BE2C (cell line): ENCODE data around the gene EIF2S3. TPM values are rescaled to one million over a fixed set of nuclear protein-coding genes. Genes with fewer than 3 reads are reported as not detected.

ENCODE experiments used
- DNase-seq: peaks from one replicate; pipeline ENCODE4 v3.0.0-alpha.2; 2020
- H3K27me3 ChIP-seq: fragments of 250-450 bp; sonication (Bioruptor Pico); 2 replicates; pipeline ENCODE4 v1.5.1; 2020; ENCODE audit warnings: mild to moderate bottlenecking
- H3K36me3 ChIP-seq: fragments of 250-450 bp; sonication (Bioruptor Pico); 2 replicates; pipeline ENCODE4 v1.5.1; 2020; ENCODE audit warnings: mild to moderate bottlenecking
- H3K4me1 ChIP-seq: fragments of 250-450 bp; sonication (Bioruptor Pico); 2 replicates; pipeline ENCODE4 v1.5.1; 2020
- H3K4me3 ChIP-seq: 2 replicates; pipeline ENCODE4 v1.5.1; 2011; ENCODE audit warnings: low read depth, low read length
- H3K9me3 ChIP-seq: fragments of 250-450 bp; sonication (Bioruptor Pico); 2 replicates; pipeline ENCODE4 v1.5.1; 2020
- CTCF ChIP-seq: IDR thresholded peaks from 2 replicates; pipeline ENCODE4 v1.5.1; 2012; ENCODE audit warnings: mild to moderate bottlenecking, low read depth, low read length
- polyA plus RNA-seq: library from polyadenylated mRNA; unstranded; fragments of >200 nt; gene quantifications from one replicate; pipeline ENCODE4 v1.2.1, GENCODE V29; 2012; ENCODE audit warnings: low read depth, missing spikeins; ENCODE audit not compliant: insufficient read length, insufficient read depth

EIF2S3 gene
- polyA plus RNA-seq: 121 TPM

DNA sequence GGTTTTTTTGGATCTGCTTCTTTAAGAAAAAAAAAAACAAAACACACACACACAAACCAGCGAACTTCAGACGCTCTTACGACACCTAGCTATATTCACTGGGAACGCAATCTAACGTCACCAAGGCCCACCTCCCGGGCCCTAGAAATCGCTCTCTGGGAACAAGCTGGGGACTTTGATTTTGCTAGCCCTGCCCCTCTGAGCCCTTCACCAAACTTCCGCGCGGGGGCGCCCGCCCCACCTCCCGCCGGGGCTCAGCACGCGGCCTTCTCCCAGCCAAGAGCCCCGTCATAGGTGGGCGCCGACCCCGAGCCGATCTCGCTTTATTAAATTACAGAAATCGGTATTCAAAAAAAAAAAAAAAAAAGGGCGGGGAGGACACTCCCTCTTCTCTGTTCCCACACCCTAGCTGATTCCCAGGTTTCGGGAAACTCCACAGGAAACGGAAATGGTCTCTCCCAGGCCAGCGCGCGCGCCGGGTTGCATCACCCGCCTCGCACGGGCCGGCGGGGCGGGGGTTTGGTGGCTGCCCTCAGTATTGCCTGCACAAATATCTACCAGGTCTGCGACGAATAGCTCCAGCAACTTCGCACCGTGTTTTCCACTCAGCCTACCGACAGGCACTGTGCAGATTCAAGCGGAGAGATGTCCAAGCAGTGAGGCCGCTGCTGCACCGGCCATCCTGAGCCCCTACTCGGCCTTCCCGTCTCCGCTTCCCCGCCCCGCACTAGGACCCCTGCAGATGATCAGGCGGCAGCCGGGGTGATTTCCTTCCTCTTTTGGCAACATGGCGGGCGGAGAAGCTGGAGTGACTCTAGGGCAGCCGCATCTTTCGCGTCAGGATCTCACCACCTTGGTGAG lies at the start of gene EIF2S3:
TSS of gene EIF2S3 (plus strand) at position 775 of the 861 bp plus-strand sequence. CDS start at position 788, 13 bp downstream.
- Histone ChIP-seq H3K36me3 (peaks cover 17% of the 10 kb centered on the region), H3K4me1 (no peaks in the 10 kb centered on the region), H3K27me3 (no peaks in the 10 kb centered on the region), H3K4me3 (no peak within 1 kb of the TSS), H3K9me3 (no peaks in the 10 kb centered on the region)
- peak; percentile 85 for DNase-seq
- peak; percentile 68 for TF ChIP-seq CTCF

GRCh38 chrX:24005028-24005427 lies 49.7 kb upstream of the EIF2S3 start:
- no peaks in the 10 kb centered on the region for H3K27me3 ChIP-seq
- no peak for DNase-seq
- TF ChIP-seq CTCF: no peak
- H3K4me1 ChIP-seq: no peaks in the 10 kb centered on the region
- H3K9me3 ChIP-seq: no peaks in the 10 kb centered on the region
- no peaks in the 10 kb centered on the region; the same call in none of the 2 replicates for H3K36me3 ChIP-seq
- no peak overlapping the region for H3K4me3 ChIP-seq

- no peaks in the 10 kb centered on the region; the same call in none of the 2 replicates for H3K36me3 ChIP-seq
- DNase-seq: no peak
- TF ChIP-seq CTCF: no peak
- H3K27me3 ChIP-seq: no peaks in the 10 kb centered on the region
- H3K4me1 ChIP-seq: no peaks in the 10 kb centered on the region
- H3K4me3 ChIP-seq: no peak overlapping the region
- H3K9me3 ChIP-seq: no peaks in the 10 kb centered on the region
Observed at GRCh38 chrX:24005867-24006266, 48.9 kb upstream of the EIF2S3 start.

- DNase-seq: no peak
- H3K4me3 ChIP-seq: no peak overlapping the region
Observed at GRCh38 chrX:24012266-24012665, 42.5 kb upstream of the EIF2S3 start.

GRCh38 chrX:24014388-24015018 lies 40.3 kb upstream of the EIF2S3 start:
- Histone ChIP-seq H3K36me3 (no peaks in the 10 kb centered on the region), H3K4me3 (no peak overlapping the region), H3K4me1 (no peaks in the 10 kb centered on the region), H3K9me3 (no peaks in the 10 kb centered on the region), H3K27me3 (no peaks in the 10 kb centered on the region)
- TF ChIP-seq CTCF: no peak
- DNase-seq: no peak

More at GRCh38 chrX:24012266-24012665, 42.5 kb upstream of the EIF2S3 start:
- Histone ChIP-seq H3K9me3 (no peaks in the 10 kb centered on the region), H3K36me3 (no peaks in the 10 kb centered on the region), H3K27me3 (no peaks in the 10 kb centered on the region), H3K4me1 (no peaks in the 10 kb centered on the region)
- no peak for TF ChIP-seq CTCF

- Histone ChIP-seq H3K36me3 (no peaks in the 10 kb centered on the region), H3K27me3 (no peaks in the 10 kb centered on the region), H3K4me3 (no peak overlapping the region), H3K9me3 (no peaks in the 10 kb centered on the region), H3K4me1 (no peaks in the 10 kb centered on the region)
- DNase-seq: no peak
- no peak for TF ChIP-seq CTCF
Observed at GRCh38 chrX:24017674-24018073, 37.1 kb upstream of the EIF2S3 start.
